ENCODE data around the gene SDE2.
"Not testable (repeated sequence)": the region's sequence is repeated elsewhere in the genome, so short reads cannot be mapped to it uniquely, and the experiment has no call there.

GRCh38 chr1:225969751-225970150 lies 29.4 kb downstream of the SDE2 start:
- TF ChIP-seq ZNF274 (IDR thresholded peaks at IDR 0.05; ENCODE audit: low read depth, low read length); SUZ12 (IDR thresholded peaks at IDR 0.05; ENCODE audit: extremely low read depth, insufficient read depth, insufficient read length); YY1 (IDR thresholded peaks at IDR 0.05; ENCODE audit: insufficient read depth, insufficient read length): not testable (repeated sequence)

All from NT2/D1 (cell line).